Femur (tissue), 1 donor: ENCODE data around the gene CLEC16A.

Experiments
- DNase-seq: peaks from one replicate; pipeline ENCODE4 v3.0.0-alpha.2; 2017

The CLEC16A gene

DNA sequence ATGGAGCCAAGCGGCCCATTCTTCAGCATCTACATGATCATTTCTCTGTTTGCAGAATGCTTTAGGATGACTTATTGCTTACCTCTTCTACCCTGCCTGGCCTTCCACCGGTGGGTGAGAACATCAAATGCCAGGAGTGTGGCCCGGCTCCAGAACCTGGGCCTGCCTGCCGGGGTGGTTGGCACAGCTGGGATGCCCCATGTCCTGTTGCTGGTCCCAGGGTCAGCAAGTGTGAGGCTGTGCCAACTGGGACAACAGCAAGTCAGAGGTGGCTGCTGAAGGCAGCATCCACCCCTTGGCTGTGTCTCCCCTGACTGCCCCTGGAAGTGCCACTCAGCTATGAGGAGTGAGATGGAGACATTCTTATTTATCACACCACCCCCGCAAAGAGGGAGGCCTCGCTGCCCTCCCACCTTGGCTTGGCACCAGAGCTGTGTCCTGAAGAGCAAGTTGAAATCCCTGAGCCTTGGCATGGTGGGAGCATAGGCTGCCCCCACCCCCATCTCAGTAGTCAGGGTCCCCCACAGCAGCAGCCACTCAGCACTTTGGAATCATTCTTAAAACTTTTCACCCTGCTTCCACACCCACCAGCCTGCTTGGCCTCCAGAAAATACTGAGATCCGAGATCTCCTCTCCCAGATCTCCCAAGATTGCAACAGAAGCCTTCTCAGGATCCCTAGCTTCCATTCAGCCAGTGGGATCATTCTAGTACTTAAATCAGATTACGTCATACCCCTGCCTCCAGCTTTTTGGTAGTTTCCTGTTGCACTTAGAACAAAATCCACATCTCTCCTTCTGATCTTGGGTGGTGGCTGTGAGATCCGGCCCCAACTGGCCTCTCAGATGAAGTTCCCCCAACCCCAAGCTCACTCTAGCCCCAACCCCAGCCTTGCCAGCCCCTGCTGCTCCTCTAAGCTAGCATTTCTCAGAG, 184.1 kb downstream of the CLEC16A start:
- no peak for DNase-seq

DNA sequence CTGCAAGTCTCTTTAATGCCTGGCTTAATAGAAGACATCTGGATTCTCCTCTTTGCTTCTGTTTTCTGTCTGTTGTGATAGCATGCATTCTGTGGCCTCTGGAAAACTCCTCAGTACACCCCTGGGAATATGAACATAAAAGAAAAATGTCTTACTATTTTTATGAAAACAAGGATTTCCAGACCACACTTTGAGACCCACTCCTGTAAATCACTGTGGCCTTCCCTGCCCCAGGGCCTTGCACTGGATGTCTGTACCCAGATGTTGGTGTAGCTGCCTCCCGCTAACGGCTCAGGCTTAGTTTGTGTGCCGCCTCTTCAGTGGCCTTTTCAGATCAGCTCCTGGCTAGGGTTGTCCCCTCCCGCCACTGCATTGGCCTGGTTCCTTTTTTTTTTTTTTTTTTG, 185.0 kb downstream of the CLEC16A start:
- no peak for DNase-seq

DNA sequence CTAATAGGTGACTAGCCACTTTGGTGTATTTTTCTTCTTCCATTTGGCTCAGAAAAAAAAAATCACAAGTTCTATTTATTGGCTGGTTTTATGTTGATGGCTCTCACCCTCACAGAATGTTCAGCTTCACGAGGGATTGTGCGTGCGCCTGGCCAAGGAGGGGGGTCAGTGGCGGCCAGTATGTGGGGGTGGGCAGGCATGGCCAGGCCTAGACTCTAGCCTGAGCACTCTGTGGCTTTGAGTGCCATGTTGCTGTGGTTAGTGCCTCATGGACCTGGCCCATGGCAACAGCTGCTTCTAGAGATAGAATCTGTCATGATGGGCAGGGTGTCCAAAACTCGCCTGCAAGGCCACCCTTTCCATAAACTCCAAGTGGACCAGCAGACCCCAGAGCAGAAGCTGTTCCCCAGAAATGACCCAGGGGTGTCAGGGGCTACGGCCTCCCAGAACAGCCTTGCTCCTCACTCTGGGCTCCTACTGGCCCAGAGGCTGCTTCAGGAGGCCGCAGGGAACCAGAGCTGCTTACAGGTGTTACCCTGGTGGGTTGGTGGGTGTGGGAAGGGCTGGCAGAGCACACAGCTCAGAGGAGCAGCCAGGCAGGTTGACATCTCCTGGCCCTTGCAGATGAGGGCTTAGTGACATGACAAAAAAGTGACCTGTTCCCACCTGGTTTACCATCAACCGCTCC, 186.8 kb downstream of the CLEC16A start:
- no peak for DNase-seq

DNA sequence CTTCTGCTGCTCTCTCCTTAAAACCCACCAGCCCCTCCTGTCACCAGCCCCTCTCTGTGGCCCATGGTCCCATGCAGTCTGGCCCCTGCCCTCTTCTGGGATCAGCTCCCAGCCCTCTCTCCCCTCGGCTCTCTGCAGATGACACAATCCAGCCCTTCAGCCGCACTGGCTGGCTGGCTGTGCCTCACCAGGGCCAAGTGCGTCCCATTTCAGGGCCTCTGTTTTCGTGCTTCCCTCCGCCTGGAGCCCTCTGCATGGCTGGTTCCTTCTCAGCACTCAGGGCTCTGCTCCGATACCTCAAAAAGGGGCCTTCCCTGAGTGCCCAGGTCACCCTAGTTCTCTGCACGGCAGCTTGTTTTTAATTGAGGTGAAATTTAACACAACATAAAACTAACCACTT, 187.3 kb downstream of the CLEC16A start:
- no peak for DNase-seq

DNA sequence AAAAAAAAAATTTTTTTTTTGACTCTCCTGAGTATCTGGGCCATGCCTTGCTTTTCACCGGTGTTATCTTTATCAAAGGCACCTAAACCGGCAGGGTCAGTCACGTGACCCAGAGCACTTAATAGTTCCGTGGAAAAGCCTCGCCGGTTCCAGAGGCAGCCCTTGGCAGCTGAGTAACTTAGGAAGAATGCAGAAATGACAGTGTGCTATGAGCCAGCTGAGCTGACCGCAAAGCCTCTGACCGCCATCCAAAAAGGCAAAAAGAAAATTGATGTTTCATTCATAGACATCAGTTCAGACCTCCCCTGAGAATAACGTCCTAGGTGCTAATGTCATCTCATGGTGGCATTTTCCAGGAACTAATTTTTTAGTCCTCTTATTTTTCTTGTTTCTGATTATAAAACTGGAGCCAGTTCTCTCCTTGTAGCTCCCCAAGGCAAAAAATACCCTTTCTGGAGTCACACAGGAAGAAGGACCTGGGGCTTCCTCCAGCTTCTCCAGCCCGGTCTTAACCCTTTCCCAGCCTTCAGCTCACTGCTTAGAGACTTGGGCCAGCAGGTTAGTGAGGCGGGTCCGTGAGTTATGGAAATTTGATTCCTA, 189.1 kb downstream of the CLEC16A start:
- DNase-seq = peak; percentile 90

DNA sequence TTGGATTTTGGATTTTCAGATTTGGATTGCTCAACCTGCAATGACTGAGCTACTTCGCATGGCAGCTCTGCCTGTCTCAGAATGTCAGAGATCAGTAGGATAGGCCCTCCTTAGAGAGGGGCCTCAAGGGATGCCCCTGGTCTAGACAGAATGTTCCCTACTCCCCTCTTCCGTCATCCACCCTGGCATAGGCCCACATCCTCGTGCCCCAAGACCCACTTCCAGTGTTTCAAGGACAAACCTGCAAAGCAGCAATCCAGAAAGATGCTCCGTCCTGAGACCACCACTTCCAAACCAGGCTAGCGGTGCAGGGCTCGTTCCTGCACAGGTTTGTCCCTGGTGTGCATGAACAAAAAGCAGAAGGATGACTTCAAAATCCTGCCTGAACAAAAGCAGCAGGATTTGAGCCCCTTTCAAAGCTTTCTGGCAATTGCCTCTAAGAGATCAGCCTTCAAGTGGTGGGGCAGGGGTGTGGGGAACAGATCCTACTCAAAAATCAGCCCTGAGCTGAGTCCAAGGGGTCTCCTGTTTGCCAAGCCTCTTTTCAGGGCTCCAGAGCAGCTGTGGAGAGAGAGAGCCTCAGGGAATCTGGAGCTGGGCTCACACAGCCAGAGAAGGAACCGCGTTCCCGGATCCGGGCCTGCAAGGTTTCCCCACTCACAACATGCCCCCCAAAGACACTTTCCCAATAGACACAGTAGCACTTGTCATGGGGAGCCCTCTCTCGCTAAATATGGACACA, 190.5 kb downstream of the CLEC16A start:
- peak; percentile 70 for DNase-seq

DNA sequence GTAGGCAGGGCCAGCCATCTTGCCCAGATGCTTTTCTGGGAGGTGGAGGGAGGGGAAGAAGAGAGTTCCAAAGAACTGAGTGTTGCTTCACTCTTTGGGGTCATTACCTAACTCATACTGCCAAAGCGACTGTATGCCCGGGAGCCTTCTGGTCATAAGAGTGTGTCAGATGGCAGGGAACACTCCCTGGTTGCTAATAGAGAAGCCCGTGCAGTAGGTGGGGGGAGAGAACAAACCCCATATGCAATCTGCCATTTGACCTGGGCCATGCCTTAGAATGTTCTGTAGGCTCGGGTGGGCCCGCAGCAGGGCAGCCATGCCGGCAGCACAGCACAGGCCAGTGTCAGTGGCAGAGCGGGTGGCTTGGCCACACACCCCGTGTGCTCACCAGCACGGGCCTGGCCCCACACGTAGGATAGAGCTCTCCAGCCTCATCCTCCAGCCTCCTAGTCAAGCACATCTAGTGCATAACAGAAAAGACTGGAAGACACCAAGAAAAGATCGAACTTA, 191.2 kb downstream of the CLEC16A start:
- DNase-seq = no peak

DNA sequence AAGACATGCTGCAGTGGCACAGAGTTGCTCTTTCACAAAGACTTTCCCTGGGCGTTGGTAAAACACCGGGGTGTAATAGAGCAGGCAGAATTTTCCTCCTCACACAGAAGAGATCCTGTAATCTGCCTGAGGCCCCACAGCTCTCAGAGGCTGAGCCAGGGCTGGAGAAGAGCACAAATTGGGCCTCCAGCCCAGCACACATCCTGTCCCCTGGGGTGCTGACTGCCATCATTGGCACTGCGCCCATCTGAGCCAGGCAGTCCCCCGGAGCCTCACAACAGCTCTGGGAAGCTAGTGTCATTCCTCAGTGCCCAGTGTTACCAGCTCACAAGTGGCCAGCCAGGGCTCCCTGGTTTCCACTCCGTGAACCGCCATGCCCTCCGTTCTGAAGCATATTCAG, 192.2 kb downstream of the CLEC16A start:
- DNase-seq = peak; percentile 51

DNA sequence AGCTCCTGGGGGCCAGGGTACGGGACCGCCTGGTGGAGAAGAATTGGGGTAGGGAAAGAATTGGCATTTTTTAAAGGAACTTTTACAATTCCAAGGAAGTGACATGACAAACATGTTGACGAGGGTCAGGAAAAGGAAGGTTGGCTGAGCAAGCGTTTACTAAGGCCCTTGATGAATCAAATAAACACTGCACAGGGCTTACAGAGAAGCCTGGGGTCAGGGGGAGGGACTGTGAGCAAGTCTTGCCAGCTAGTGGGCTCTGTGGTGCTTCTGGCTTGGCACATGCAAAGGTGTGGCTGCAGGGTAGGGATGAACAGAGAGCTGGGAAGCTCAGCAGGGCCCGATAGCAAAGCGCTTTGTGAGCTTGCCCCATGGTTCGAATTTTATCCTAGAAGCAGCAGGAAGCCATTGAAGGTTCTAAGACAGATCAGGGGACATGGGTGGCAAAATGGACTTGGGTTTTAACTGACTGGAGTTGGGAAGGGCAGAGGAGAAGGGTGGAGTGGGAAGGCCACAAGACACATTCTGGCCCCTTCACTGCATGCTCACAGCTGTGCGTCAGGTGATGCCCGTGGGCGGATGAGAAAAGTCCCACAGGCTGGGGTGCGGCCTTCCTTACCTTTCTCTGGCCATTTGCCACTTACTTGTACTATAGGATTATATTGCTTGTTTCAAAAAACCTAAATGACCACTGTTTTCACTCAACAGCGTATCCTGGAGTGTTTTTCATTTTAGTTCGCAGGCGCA, 193.8 kb downstream of the CLEC16A start:
- DNase-seq = no peak

DNA sequence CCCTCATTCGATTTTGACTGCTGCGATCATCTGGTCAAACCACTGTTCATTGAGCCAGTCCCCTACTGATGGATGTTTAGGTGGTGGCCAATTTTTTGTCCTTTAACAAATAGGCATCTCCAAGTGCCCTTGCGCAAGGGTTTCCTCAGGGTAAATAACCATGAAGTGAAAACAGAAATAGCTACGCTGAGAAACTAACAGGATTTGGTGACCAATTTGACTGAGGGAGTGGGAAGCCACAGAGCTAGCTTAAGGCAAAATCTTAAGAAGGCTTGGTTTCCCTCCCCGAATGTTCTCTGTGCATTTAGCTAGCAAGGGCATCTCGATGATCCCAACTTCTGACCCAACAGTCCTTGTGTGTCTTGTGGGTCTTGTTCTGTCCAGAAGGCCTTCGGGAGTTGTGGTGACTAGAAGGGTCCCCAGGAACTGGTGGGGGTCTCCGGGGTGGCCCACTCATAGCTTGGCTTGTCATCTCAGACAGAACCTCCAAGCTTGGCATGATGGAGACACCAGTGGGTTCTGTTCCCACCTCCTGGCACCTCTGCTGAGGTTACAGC, 194.5 kb downstream of the CLEC16A start:
- DNase-seq = no peak

DNA sequence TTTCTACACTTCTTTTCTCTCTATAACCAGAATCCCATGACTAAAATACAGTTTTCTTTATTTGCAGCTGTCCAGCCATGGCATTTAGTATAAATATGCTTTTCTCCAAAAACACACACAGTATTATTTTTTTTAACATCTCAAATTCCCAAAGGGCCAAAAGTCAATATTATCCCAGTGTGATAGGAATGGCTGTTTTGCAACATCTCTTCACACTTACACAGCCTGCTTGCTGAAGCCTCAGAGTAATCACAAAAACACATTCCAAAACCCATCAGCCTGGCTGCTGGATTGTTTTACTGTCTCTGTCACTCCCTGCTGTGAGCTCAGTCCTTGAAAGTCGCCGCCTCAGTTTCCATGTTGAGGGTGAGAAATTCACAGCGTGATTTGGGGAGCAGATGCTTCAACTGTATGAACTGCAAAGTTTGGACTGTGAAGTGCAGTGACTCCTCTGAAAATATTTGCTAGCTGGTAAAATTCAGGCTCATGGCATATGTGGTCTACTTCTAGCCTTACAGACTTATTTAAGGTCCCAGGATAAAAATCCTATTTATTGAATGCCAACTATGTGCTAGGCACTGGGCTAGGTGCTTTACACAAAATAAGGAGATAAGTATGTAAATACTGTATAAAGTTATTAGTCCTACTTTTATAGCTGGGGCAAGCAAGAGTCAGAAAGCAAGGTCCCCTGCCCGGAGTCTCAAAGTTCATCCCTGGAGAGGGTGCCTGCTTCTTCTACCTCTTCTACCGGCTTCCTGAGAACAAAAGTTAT, 195.1 kb downstream of the CLEC16A start:
- DNase-seq = no peak

DNA sequence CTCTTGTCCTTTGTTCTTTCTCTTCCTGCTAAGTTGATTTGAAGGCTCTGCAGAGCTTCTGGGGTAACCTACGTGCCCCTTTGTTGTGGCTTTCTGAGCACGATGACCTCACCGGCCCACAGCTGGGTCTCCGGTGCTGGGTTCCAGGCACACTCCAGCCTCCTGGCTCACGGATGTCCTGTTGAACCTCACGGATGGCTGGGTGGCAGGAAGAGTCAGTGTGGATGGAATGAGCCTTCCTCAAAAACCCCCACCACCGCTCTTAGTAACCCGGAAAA, 195.7 kb downstream of the CLEC16A start:
- no peak for DNase-seq

DNA sequence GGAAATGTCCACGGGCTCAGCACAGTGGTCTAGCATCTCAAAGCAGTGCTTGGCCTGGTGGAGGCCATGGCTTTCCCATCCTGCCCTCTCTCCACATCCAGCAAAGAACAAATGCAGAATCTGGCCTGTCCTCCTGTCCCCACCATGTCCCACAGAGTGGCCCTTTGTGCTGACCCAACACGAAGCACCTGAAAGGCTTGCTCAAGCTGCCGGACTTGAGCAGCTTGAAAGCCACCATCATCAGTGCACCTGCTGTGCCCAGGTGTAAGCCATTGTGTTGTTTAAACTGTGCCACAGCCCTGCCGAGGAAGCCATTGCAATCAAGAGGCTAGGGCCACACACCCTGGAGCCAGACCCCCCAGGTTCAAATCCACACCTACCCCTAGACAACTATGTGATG, 196.1 kb downstream of the CLEC16A start:
- no peak for DNase-seq

DNA sequence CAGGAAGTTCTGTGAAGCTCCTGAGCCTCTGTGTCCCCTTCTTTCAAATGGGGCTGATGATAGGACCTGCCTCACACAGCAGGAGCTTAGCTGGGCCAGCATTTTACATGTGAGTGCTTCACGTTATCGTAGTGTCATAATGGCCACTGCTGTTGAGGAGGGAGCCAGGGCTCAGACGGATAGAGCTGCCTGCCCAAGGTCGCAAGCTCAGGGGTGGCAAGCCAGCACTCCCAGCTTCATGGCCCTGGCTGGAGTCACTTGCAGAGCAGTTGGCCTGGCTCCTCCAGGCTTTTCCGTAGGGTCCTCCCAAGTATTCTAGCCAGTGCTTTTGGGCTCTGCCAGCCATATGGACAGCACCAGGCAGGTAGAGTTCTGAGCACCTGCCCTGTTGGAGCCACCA, 196.5 kb downstream of the CLEC16A start:
- no peak for DNase-seq

DNA sequence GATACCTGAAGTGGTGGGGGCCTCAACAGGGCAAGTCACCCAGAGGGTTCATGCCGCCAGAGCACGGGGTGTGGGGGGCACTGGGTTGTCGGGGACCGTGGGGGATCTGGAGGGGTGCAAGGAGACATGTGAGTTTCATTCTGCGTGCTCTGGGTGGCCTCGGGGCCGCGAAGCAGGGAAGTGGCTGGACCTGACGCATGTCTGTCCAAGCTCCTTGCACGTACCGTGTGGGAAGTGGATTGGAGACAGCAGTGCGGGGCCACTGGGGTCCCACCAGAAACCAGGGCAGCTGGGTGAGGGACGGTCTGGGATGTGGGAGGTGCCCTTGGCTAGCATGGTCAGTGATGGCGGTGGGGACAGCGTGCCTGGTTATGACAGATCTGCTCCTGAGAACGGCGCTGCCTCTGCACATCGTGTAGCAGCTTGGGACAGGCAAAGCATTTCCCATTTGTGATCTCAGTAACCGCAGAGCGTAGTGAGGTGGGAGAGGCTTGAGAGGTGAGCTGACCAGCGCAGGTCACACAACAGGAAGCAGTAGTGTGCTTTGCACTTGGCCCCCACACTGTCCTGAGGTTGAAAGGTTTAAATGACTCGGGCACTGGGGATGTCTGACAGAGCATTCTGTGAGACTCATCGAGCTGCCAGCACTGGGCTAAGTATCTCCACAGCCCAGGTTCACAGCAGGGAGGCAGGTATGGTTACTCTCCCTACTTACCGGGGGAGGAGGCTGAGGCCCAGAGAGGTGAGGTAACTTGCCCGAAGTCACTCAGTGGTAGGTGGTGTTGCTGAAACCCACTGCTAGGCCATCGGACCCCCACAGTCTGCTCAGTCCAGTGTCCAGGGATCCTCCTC, 197.3 kb downstream of the CLEC16A start:
- no peak for DNase-seq

DNA sequence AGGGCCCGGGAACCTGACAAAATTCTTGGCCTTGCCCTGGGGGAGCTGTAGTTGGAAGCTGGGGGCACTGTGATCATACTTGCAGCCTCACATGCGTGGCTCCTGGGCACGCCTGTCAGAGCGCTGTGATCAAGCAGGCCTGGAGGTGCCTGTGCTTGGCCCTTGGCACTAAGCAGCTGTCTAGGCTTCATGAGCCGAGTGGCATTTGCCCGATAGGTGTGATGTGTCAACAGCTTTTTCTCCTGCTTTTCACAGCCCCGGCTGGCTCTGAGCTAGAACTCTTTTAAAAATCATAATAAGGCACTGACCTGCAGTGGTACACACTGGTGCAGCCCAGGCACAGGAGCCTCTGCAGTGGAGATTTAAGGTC, 197.9 kb downstream of the CLEC16A start:
- no peak for DNase-seq

DNA sequence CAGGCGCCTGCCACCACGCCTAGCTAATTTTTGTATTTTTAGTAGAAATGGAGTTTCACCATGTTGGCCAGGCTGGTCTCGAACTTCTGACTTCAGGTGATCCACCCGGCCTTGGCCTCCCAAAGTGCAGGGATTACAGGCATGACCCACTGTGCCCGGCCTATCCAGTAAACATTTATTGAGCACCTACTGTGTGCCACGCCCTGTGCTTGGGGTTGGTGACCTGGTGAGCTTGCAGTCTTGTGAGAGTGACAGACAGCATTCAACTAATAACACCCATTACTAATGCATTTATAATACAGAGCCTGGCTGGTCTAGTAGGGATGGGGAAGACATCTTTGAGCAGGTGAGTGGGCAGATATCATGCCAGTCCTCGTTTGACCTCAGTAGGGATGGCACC, 198.6 kb downstream of the CLEC16A start:
- DNase-seq = no peak

DNA sequence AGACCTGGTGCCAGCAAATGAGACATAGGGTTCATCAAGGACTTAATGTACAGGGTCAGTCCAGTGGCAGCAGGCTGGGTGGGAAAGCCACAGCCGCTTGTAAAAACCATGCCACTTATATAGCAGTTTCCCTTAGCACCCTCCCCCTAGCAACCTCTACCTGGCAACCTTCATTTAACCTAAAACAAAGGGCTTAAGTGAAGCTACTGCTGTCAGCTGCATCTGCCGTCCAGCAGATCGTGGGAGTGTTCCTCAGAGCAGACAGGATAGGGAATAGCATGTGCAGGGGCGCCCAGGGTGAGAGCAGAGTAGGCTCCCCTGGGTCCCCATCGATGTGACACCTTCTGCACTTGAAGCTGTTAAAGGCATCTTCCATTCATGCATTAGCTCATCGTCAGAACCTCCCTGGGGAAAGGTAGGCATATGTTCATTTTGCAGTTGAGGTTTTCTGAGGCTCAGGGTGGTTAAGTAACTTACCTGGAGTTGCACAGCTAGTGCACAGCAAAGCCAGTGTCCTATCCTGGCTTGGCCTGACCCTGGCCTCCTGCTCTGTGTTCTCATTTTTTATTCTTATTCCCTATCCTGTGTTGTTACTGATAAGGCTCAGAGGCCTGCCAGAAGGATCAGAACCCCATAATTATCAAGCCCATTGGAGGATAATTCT, 199.1 kb downstream of the CLEC16A start:
- DNase-seq = no peak

DNA sequence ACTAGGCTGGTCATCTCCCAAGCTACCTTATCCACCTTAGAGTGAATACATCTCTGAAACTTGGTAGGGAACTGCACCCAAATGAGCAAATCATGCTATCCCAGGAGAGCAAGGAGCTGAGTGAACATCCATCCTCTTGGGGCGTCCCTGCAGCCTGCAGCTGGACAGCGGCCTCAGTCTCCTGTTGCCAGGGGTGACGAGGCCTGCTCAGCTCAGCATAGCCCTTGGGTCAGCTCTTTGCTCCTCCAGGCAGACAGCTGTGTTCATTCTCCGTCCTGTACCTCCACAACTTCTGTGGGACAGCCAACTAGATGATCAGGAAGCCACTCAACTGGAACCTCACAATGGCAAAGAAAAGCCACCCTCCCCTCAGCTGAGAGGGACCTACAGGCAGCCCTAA, 199.8 kb downstream of the CLEC16A start:
- no peak for DNase-seq
